K562 (cell line): ENCODE measurements around the gene CBX2. TPM values are rescaled to one million over a fixed set of nuclear protein-coding genes. Genes with fewer than 3 reads are reported as not detected.

ENCODE experiments used
- C11orf30 ChIP-seq: fragments of 450-650 bp; IDR thresholded peaks from 2 replicates; pipeline ENCODE4 v1.6.1; 2016; ENCODE audit warnings: low read depth, mild to moderate bottlenecking
- ELF1 ChIP-seq: fragments of 200-800 bp; sonication (Bioruptor generic); IDR thresholded peaks from 2 replicates; pipeline ENCODE4 v1.6.1; 2016; ENCODE audit warnings: missing genetic modification characterization, missing compliant biosample characterization
- EP400 ChIP-seq: fragments of 450-650 bp; IDR thresholded peaks from 2 replicates; pipeline ENCODE4 v1.6.1; 2017; ENCODE audit warnings: antibody characterized with exemption, mild to moderate bottlenecking, moderate library complexity
- GTF2A2 ChIP-seq: IDR thresholded peaks from 2 replicates; pipeline ENCODE4 v1.6.1; 2016; ENCODE audit warnings: mild to moderate bottlenecking, missing genetic modification characterization, missing compliant biosample characterization
- KAT8 ChIP-seq: fragments of 450-650 bp; IDR thresholded peaks from 2 replicates; pipeline ENCODE4 v1.6.1; 2016; ENCODE audit warnings: low read depth, mild to moderate bottlenecking
- MIER1 ChIP-seq: fragments of 450-650 bp; IDR thresholded peaks from 2 replicates; pipeline ENCODE4 v1.6.1; 2016; ENCODE audit warnings: antibody characterized with exemption, mild to moderate bottlenecking, low read depth
- MTA2 ChIP-seq: fragments of 450-650 bp; IDR thresholded peaks from 2 replicates; pipeline ENCODE4 v1.6.1; 2016; ENCODE audit warnings: low read depth
- MTF1 ChIP-seq: fragments of 250-450 bp; sonication (Bioruptor Pico); IDR thresholded peaks from 2 replicates; pipeline ENCODE4 v1.9.0; 2021; ENCODE audit warnings: moderate library complexity, mild to moderate bottlenecking, inconsistent platforms, borderline replicate concordance
- POLR2A ChIP-seq: fragments of 450-650 bp; conservative IDR thresholded peaks from 2 replicates; pipeline ENCODE4 v1.6.1; 2016
- PRPF4 ChIP-seq: fragments of 200-400 bp; formaldehyde crosslinking; IDR thresholded peaks from one replicate; pipeline ENCODE4 v1.6.1; 2017; ENCODE audit warnings: low read length, low read depth, mild to moderate bottlenecking; ENCODE audit not compliant: insufficient read depth, poor library complexity, severe bottlenecking
- PTBP1 ChIP-seq: fragments of 200-400 bp; formaldehyde crosslinking; IDR thresholded peaks from 2 replicates; pipeline ENCODE4 v1.6.1; 2017; ENCODE audit warnings: low read depth, low read length
- RERE ChIP-seq: sonication (generic); formaldehyde crosslinking; IDR thresholded peaks from 2 replicates; pipeline ENCODE4 v1.8.0; 2023; ENCODE audit warnings: missing genetic modification reagents, mild to moderate bottlenecking, borderline replicate concordance
- SIN3A ChIP-seq, 2 experiments: fragments of 150-350 bp in 1 of 2; IDR thresholded peaks; 2 replicates each; pipeline ENCODE4 v1.6.1; 2011 to 2016; ENCODE audit warnings: borderline replicate concordance in 2 of 2, low read depth in 2 of 2, low read length in 2 of 2, mild to moderate bottlenecking in 2 of 2, moderate library complexity in 2 of 2; ENCODE audit not compliant: control insufficient read depth in 1 of 2
- SIRT6 ChIP-seq: IDR thresholded peaks from one replicate; pipeline ENCODE4 v1.6.1; 2012; ENCODE audit warnings: low read depth, mild to moderate bottlenecking, control low read depth, inconsistent platforms, low read length, moderate library complexity
- SMARCA5 ChIP-seq: fragments of 450-650 bp; IDR thresholded peaks from 2 replicates; pipeline ENCODE4 v1.6.1; 2016
- ZNF3 ChIP-seq: fragments of 250-450 bp; sonication (Bioruptor Pico); IDR thresholded peaks from 2 replicates; pipeline ENCODE4 v1.5.0; 2021; ENCODE audit warnings: mild to moderate bottlenecking, moderate library complexity
- ZNF507 ChIP-seq: conservative IDR thresholded peaks from 2 replicates; pipeline ENCODE4 v1.6.1; 2017; ENCODE audit warnings: missing genetic modification characterization, missing compliant biosample characterization
- polyA plus RNA-seq, 8 experiments: library from polyadenylated mRNA; depleted of rRNA in 4 of 8; stranded (reverse) in 5 of 8; unstranded in 3 of 8; fragments of >200 nt; fragmentation: Nextera tagmentation in 2 of 8; fragmentation: Illumina TruSeq in 1 of 8; extraction: Ambion mirVana in 2 of 8; extraction: Trizol in 1 of 8; gene quantifications; 2 replicates each; pipeline versions ENCODE4 v1.2.1 to v1.2.3, GENCODE V29; 2011 to 2014; ENCODE audit warnings: inconsistent platforms in 1 of 8, missing spikeins in 1 of 8
- total RNA-seq, 7 experiments: library from RNA; depleted of rRNA in 6 of 7; stranded (reverse); fragments of >200 nt in 6 of 7; fragmentation: Illumina TruSeq in 2 of 7; extraction: Trizol in 2 of 7; gene quantifications; 2 replicates each; pipeline versions ENCODE4 v1.2.1 to v1.2.3, GENCODE V29; 2011 to 2021; ENCODE audit warnings: low replicate concordance in 1 of 7
- TF ChIP-seq, protein P1 (sequence below): fragments of 450-650 bp; IDR thresholded peaks from 2 replicates; pipeline ENCODE4 v1.6.1; 2016; ENCODE audit warnings: antibody characterized with exemption
- TF ChIP-seq, protein P2 (sequence below): fragments of 200-800 bp; sonication (Bioruptor generic); IDR thresholded peaks from 2 replicates; pipeline ENCODE4 v1.6.1; 2017; ENCODE audit warnings: missing genetic modification characterization, missing compliant biosample characterization
- TF ChIP-seq, protein P3 (sequence below): conservative IDR thresholded peaks from 2 replicates; pipeline ENCODE4 v1.6.1; 2011; ENCODE audit warnings: low read depth, mild to moderate bottlenecking, low read length; ENCODE audit not compliant: control insufficient read depth

The CBX2 gene
- total and polyA plus RNA-seq, 9 of the 15 experiments (the other 6 are each of a cell fraction or from before 2014, with no cell fraction given): 0.66 to 26.9 (median 13.9) TPM

DNA sequence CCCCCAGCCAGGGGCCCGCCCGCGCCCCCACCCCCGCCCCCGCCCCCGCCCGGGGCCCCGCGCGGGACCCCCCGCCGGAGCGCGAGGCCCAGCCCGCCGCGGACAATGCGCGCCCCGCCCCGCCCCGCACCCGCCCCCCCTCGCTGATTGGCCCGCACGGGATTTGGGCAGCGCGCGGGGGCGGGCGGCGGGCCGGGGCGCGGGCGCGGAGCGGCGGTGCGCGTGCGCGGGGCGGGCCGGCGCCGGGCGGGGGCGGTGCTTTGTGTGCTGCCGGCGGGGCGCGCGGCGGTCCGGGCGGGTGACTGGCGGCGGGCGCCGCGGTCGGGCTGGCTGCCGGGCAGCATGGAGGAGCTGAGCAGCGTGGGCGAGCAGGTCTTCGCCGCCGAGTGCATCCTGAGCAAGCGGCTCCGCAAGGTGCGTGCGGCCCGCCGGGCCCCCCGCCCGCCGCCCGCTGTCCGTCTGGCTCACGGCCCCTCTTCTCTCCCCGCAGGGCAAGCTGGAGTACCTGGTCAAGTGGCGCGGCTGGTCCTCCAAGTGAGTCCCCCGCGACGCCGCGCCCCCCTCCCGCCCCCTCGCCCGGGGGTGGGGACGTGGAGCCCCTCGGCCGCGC is at the start of gene CBX2 (continued):
- TF ChIP-seq MTA2 (no peak), SIRT6 (no peak), POLR2A (no peak), KAT8 (no peak), EP400 (no peak), MIER1 (no peak), C11orf30 (no peak), PRPF4 (no peak), GTF2A2 (tag) (no peak), SIN3A (IDR thresholded peaks at IDR 0.05; ENCODE audit: borderline replicate concordance in 2 of 2, control insufficient read depth in 1 of 2, low read depth in 2 of 2, low read length in 2 of 2) (peak; percentile 54 to 68; a peak in 2 of 4 replicates), PTBP1 (no peak), RERE (CRISPR knock-in tag) (no peak), SMARCA5 (no peak), ZNF507 (tag) (no peak), ELF1 (tag) (no peak), ZNF3 (CRISPR knock-in tag) (no peak), MTF1 (CRISPR knock-in tag) (no peak)
- TF ChIP-seq, protein P1, sequence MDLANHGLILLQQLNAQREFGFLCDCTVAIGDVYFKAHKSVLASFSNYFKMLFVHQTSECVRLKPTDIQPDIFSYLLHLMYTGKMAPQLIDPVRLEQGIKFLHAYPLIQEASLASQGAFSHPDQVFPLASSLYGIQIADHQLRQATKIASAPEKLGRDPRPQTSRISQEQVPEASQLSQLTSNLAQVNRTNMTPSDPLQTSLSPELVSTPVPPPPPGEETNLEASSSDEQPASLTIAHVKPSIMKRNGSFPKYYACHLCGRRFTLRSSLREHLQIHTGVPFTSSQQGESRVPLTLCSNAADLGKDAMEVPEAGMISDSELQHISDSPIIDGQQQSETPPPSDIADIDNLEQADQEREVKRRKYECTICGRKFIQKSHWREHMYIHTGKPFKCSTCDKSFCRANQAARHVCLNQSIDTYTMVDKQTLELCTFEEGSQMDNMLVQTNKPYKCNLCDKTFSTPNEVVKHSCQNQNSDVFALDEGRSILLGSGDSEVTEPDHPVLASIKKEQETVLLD: no peak
- TF ChIP-seq, protein P2, sequence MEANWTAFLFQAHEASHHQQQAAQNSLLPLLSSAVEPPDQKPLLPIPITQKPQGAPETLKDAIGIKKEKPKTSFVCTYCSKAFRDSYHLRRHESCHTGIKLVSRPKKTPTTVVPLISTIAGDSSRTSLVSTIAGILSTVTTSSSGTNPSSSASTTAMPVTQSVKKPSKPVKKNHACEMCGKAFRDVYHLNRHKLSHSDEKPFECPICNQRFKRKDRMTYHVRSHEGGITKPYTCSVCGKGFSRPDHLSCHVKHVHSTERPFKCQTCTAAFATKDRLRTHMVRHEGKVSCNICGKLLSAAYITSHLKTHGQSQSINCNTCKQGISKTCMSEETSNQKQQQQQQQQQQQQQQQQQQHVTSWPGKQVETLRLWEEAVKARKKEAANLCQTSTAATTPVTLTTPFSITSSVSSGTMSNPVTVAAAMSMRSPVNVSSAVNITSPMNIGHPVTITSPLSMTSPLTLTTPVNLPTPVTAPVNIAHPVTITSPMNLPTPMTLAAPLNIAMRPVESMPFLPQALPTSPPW (CRISPR knock-in tag): peak; percentile 90
- TF ChIP-seq, protein P3, sequence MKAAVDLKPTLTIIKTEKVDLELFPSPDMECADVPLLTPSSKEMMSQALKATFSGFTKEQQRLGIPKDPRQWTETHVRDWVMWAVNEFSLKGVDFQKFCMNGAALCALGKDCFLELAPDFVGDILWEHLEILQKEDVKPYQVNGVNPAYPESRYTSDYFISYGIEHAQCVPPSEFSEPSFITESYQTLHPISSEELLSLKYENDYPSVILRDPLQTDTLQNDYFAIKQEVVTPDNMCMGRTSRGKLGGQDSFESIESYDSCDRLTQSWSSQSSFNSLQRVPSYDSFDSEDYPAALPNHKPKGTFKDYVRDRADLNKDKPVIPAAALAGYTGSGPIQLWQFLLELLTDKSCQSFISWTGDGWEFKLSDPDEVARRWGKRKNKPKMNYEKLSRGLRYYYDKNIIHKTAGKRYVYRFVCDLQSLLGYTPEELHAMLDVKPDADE: peak; percentile 45; the same call in 1 of the 2 replicates
